Lower leg skin (tissue), 3 donors: ENCODE results near the gene EPSTI1.

Experiments used
- CTCF ChIP-seq, 3 donors: fragments of 450-650 bp; IDR thresholded peaks; one replicate each; pipeline ENCODE4 v1.5.1; 2016; ENCODE audit warnings: antibody characterized with exemption in 3 of 3, mild to moderate bottlenecking in 3 of 3, moderate library complexity in 2 of 3
- POLR2A ChIP-seq, 2 donors: fragments of 450-650 bp; IDR thresholded peaks; one replicate each; pipeline ENCODE4 v1.6.1; 2016 to 2017; ENCODE audit warnings: antibody characterized with exemption in 2 of 2, mild to moderate bottlenecking in 1 of 2, moderate library complexity in 1 of 2

- no peak for TF ChIP-seq CTCF (IDR thresholded peaks at IDR 0.05)
- TF ChIP-seq POLR2A (IDR thresholded peaks at IDR 0.05): no peak
Observed at GRCh38 chr13:42907745-42908144, 84.3 kb downstream of the EPSTI1 start.
